RWPE2 (cell line): ENCODE data around the gene SMARCD3.

Experiments
- ATAC-seq: fragments of 200-7000 bp; cut with Tn5 transposase; 3 replicates; pipeline ENCODE4 v1.9.1; 2021; ENCODE audit warnings: low read depth
- DNase-seq: peaks from one replicate; pipeline ENCODE4 v3.0.0-alpha.2; 2020; ENCODE audit warnings: low spot score
- H3K27ac ChIP-seq: fragments of 450-650 bp; 2 replicates; pipeline ENCODE4 v1.5.1; 2017; ENCODE audit warnings: mild to moderate bottlenecking; ENCODE audit not compliant: poor library complexity, severe bottlenecking
- H3K27me3 ChIP-seq: fragments of 250-450 bp; sonication (Bioruptor Pico); 2 replicates; pipeline ENCODE4 v1.5.1; 2021; ENCODE audit warnings: mild to moderate bottlenecking, moderate library complexity; ENCODE audit not compliant: insufficient read depth, poor library complexity, severe bottlenecking
- H3K36me3 ChIP-seq: fragments of 250-450 bp; sonication (Bioruptor Pico); 2 replicates; pipeline ENCODE4 v1.5.1; 2020; ENCODE audit warnings: low read depth, mild to moderate bottlenecking, moderate library complexity
- H3K4me1 ChIP-seq: fragments of 250-450 bp; sonication (Bioruptor Pico); 2 replicates; pipeline ENCODE4 v1.5.1; 2021; ENCODE audit warnings: mild to moderate bottlenecking, moderate library complexity; ENCODE audit not compliant: insufficient read depth, poor library complexity, severe bottlenecking
- H3K4me3 ChIP-seq: fragments of 250-450 bp; sonication (Bioruptor Pico); 2 replicates; pipeline ENCODE4 v1.5.1; 2021; ENCODE audit warnings: mild to moderate bottlenecking, moderate library complexity; ENCODE audit not compliant: severe bottlenecking
- H3K9me3 ChIP-seq: fragments of 250-450 bp; sonication (Bioruptor Pico); 2 replicates; pipeline ENCODE4 v1.5.1; 2021; ENCODE audit warnings: mild to moderate bottlenecking, moderate library complexity; ENCODE audit not compliant: severe bottlenecking
- CTCF ChIP-seq: fragments of 450-650 bp; IDR thresholded peaks from one replicate; pipeline ENCODE4 v1.5.1; 2017; ENCODE audit warnings: mild to moderate bottlenecking, moderate library complexity; ENCODE audit not compliant: poor library complexity, severe bottlenecking

SMARCD3 gene

GRCh38 chr7:151241755-151242096 lies 6.8 kb downstream of the SMARCD3 start:
- Histone ChIP-seq H3K4me3 (no peak overlapping the region), H3K27ac (no peak overlapping the region), H3K9me3 (no peaks in the 10 kb centered on the region), H3K36me3 (peaks cover 6% of the 10 kb centered on the region), H3K4me1 (no peaks in the 10 kb centered on the region), H3K27me3 (peaks cover 9% of the 10 kb centered on the region)
- ATAC-seq (no peak), DNase-seq (no peak)
- no peak for TF ChIP-seq CTCF

GRCh38 chr7:151240942-151241754 lies 7.3 kb downstream of the SMARCD3 start:
- no peaks in the 10 kb centered on the region for H3K9me3 ChIP-seq
- ATAC-seq (no peak), DNase-seq (peak; percentile 34)
- no peak overlapping the region for H3K4me3 ChIP-seq
- peaks cover 9% of the 10 kb centered on the region for H3K27me3 ChIP-seq
- H3K4me1 ChIP-seq: no peaks in the 10 kb centered on the region
- peaks cover 11% of the 10 kb centered on the region for H3K36me3 ChIP-seq
- H3K27ac ChIP-seq: no peak overlapping the region
- no peak for TF ChIP-seq CTCF

GRCh38 chr7:151240536-151240935 lies 8.0 kb downstream of the SMARCD3 start:
- TF ChIP-seq CTCF: no peak
- Histone ChIP-seq H3K27me3 (peaks cover 9% of the 10 kb centered on the region), H3K4me3 (no peak overlapping the region), H3K4me1 (no peaks in the 10 kb centered on the region), H3K27ac (no peak overlapping the region), H3K36me3 (peaks cover 18% of the 10 kb centered on the region), H3K9me3 (no peaks in the 10 kb centered on the region)
- ATAC-seq: no peak
- DNase-seq: no peak

- no peak for ATAC-seq
- Histone ChIP-seq H3K27ac (no peak overlapping the region), H3K4me1 (no peaks in the 10 kb centered on the region), H3K36me3 (peaks cover 23% of the 10 kb centered on the region), H3K27me3 (peaks cover 6% of the 10 kb centered on the region), H3K4me3 (no peak overlapping the region), H3K9me3 (no peaks in the 10 kb centered on the region)
- DNase-seq: no peak
- no peak for TF ChIP-seq CTCF
Measured at GRCh38 chr7:151239837-151240459, 8.5 kb downstream of the SMARCD3 start.
